Dedifferentiated amniotic fluid mesenchymal stem cell (primary cell): ENCODE results near the gene DAND5.

Source experiments
- DNase-seq: peaks from one replicate; pipeline ENCODE4 v3.0.0-alpha.2; 2016; ENCODE audit errors: extremely low spot score

Gene DAND5, protein sequence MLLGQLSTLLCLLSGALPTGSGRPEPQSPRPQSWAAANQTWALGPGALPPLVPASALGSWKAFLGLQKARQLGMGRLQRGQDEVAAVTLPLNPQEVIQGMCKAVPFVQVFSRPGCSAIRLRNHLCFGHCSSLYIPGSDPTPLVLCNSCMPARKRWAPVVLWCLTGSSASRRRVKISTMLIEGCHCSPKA

GRCh38 chr19:12969292-12969988, at the start of gene DAND5:
Gene DAND5, plus strand, starts transcription at chr19:12969576. Its CDS starts 85 bp downstream, at chr19:12969661.
- DNase-seq = no peak

DNA sequence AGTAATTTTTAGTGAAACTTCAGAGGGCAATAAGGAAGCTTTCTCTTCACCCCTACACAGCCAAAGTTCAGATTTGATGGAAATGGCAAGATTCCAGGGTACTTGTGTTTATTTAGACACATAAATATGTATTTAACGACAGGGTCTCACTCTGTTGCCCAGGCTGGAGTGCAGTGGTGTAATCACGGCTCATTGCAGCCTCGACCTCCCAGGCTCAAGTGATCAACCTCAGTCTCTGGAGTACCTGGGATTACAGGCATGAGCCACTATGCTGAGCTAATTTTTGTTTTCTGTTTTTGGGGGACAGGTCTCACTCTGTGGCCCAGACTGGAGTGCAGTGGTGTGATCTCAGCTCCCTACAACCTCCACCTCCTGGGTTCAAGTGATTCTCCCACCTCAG, 48.3 kb upstream of the DAND5 start:
- no peak for DNase-seq

- DNase-seq = no peak
Measured at GRCh38 chr19:12922959-12923358, 46.4 kb upstream of the DAND5 start.

GRCh38 chr19:12924621-12925310, 44.6 kb upstream of the DAND5 start:
- DNase-seq = no peak

DNA sequence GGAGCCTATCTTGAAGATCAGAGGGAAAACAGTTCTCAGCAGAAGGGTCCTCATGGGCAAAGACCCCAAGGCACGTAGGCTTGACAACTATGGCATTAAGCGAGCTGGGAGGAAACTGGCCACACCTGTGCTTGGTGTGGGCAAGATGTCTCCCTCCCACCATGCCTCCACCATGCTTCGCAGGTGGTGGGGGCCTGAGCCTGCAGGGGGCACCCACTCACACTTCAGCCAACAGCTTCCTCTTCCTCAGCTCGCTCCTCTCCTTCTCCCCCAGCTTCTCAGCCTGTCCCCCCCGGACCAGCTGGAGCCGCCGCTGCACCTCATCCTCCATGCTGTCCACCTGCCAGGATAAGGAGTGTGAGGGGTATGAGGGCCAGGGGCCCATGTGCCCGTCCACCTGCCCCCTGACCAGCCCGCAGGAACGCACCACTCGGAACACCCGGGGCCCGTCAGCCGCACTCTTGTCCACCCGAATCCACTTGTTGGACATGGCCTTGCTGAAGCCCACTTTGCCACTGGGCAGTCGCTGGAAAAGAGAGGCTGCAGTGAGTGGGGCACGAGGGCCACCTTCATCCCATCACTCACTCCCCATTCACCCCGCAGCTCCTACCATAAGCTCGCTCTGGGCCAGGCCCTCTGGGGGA, 39.3 kb upstream of the DAND5 start:
- no peak for DNase-seq

GRCh38 chr19:12932392-12933286, 36.7 kb upstream of the DAND5 start:
- DNase-seq = no peak

DNA sequence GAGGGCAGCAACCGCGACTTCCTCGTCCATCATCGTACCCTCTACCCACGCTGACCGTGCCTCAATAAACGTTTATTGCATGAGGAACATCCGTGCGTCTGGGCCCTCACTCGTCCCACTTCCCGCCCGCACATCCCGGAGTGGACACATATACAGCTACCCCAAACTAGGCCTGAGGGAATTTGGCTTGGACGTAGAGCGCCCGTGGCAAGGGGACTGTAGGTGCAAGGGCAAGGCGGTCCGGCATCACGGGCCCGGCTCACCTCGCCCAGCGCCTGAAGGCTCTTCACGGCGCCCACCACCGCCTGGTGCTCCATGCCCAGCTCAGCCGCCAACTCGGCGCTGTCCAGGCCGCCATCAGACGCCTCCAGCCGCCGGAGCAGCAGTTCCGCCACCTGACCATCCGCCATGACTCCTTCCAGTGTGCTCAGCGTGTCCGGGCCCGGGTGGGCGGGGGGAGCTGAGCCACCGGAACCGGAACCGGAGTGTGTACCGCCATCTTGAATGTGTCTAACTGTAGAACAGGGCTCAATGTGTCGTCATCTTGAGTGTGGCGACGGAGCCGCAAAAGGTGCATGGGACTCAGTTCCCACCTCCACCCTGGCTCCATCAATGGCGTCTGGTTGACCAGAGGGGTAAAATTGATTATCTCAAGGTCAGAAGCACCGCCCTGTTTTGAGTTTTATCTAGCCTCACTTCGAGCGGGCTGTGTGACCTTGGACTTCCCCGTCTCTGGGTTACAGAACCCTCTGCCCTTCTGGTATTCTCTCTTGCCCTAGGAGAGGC, 35.9 kb upstream of the DAND5 start, which contains the start of gene FARSA:
Gene FARSA, minus strand, starts transcription at position 425 of the 786 bp plus-strand sequence. Its CDS starts 15 bp downstream, at position 410.
- peak; percentile 93 for DNase-seq

DNA sequence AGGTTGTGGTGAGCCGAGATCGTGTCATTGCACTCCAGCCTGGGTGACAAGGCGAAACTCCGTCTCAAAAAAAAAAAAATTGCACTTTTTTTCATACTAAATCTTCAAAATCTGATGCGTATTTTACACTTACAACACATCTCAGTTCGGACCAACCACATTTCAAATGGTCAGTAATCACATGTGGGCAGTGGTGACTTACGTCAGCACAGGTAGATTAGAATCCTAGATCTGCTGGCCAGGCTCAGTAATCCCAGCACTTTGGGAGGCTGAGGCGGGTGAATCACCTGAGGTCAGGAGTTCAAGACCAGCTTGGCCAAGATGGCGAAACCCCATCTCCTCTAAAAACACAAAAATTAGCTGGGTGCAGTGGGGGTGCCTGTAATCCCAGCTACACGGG, 34.3 kb upstream of the DAND5 start:
- DNase-seq = no peak

DNA sequence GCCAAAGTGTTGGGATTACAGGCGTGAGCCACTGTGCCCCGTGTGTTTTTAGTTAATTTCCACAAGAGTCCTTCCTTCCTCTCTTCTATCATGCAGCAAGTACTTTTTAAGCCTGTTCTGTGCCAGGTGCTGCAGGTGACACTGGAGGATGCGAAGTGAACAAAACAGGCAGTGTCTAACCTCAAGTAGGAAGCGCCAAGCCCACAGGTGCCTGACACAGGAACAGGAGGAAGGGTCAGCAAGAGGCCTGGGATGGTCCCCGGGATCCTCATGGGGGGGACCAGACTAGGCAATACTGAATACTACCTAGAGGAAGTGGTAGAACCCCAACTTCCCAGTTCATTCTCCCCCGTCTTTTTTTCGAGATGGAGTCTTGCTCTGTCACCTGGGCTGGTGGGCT, 32.8 kb upstream of the DAND5 start:
- no peak for DNase-seq

DNA sequence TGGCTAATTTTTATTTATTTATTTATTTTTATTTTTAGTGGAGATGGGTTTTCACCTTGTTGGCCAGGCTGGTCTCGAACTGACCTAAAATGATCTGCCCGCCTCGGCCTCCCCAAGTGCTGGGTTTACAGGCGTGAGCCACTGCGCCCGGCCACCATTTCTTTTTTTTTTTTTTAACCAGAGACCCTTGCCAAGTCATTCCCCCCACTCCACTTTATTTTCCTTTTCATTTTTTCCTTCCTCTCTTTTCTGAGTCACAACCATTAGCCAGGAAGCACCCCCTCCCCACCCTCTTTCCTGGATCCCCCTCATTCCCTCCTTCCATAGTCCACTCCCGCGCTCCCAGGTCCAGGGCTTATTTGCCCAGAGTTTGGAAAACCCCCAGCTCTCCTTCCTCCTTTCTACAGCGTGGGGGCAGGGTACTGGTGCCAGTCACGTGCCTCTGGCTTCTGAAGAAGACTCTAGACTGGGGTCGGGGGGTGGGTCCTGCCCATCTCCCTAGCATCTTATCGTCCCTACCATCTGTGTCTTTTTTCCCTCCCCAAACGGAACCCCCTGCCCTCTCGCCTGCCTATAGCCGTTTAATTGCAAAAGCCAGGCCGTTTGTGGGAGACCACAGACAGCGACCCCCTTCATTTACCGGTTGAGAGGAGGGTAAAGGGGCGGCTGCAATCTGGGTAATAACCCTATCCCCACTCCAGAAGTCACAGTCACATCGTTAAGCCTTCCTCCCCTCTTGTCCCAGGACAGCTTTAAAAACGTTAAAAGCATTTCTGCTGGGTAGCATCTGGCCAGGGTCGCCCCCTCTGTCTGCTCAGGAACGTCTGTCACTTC, 32.1 kb upstream of the DAND5 start:
- DNase-seq = no peak

- peak; percentile 99 for DNase-seq
Measured at GRCh38 chr19:12937927-12938778, 31.2 kb upstream of the DAND5 start, which contains the start of gene CALR. Gene CALR, plus strand, starts transcription at chr19:12938609. Its CDS starts 71 bp downstream, at chr19:12938680.

DNA sequence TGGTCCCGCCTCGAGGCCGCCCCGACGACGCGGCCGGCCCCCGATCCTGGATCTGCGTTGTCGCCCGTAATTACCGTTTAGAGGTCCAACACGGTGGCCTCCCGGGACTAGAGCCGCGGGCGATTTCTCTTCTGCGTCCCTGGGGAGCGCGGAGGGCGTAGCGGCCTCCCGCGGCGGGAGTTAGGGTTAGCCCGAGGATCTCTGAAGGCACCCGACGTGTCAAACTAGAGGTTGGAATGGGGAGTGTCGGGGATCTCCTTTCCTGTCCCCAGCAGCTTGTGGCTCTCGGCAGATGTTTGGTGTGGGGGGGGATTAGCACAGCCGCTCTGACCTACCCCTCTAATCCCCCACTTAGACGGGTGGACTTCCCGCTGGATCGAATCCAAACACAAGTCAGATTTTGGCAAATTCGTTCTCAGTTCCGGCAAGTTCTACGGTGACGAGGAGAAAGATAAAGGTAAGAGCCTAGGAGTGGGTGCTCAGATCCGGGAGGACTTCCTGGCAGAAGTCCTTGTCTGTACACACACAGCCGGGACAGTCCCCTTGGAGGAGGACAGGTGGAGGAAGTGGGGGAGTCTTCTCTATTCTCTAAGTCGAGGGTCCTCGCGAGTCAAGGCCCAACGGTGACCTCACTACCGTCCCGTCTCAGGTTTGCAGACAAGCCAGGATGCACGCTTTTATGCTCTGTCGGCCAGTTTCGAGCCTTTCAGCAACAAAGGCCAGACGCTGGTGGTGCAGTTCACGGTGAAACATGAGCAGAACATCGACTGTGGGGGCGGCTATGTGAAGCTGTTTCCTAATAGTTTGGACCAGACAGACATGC, 30.4 kb upstream of the DAND5 start:
- peak; percentile 49 for DNase-seq

GRCh38 chr19:12939975-12940423, 29.4 kb upstream of the DAND5 start:
- no peak for DNase-seq

DNA sequence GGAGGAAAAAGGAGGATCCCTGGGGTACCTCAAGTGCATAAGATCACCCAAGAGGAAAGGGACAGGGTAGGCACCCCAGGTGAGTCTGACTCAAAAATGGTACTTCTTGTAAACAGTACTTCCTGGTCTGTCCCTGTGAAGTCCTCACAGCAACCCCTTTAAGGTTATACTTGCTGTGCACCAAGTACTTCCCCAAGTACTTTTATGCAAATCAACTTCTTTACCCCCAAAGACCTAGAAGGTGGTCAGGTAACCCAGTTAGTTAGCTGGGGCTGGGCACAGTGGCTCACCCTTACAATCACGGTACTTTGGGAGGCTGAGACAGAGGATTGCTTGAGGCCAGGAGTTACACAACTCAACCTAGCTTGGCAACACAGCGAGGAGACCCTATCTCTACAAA, 28.5 kb upstream of the DAND5 start:
- DNase-seq = no peak

GRCh38 chr19:12943437-12944044, 25.8 kb upstream of the DAND5 start:
- no peak for DNase-seq

DNA sequence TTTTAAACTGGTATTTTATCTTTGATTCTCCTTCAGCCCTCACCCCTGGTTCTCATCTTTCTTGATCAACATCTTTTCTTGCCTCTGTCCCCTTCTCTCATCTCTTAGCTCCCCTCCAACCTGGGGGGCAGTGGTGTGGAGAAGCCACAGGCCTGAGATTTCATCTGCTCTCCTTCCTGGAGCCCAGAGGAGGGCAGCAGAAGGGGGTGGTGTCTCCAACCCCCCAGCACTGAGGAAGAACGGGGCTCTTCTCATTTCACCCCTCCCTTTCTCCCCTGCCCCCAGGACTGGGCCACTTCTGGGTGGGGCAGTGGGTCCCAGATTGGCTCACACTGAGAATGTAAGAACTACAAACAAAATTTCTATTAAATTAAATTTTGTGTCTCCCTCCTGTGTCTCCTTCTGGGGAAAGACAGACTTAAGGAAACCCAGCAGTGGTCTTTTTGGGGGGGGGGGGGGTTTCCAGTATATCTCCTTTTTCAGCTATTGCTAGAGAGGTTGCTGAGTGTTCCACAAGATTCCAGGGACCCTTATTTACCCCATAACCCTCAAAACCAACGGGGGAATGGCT, 25.2 kb upstream of the DAND5 start:
- no peak for DNase-seq
